Activated naive CD8-positive, alpha-beta T cell treated with anti-CD3 and anti-CD28 coated beads, Interleukin-2, amount 10 ng/mL, durations not matched to agents 7 days and 5 days (primary cell): ENCODE results near the gene RNF208. TPM values are rescaled to one million over a fixed set of nuclear protein-coding genes. Genes with fewer than 3 reads are reported as not detected.
A peak's percentile ranks its signal among the peaks of the same experiment; 100 is the strongest.

Experiments used
- ATAC-seq: fragments of 150-1000 bp; cut with Tn5 transposase; one replicate; pipeline ENCODE4 v1.10.0; 2021; ENCODE audit warnings: low read depth, moderate library complexity
- POLR2A ChIA-PET: fragments of 350-600 bp; sonication (Branson Sonifier 250); formaldehyde crosslinking; loops from one replicate; lab custom pipeline; 2021; ENCODE audit warnings: antibody characterized with exemption; lab: Charles Lee
- DNase-seq: peaks from one replicate; pipeline ENCODE4 v3.0.0; 2021
- H3K27ac Mint-ChIP-seq: one replicate; pipeline ENCODE4 v1.8.0; 2022; ENCODE audit warnings: mild to moderate bottlenecking, mixed read lengths
- H3K27me3 Mint-ChIP-seq: one replicate; pipeline ENCODE4 v1.8.0; 2022; ENCODE audit warnings: mild to moderate bottlenecking, moderate library complexity, mixed read lengths
- H3K36me3 Mint-ChIP-seq: one replicate; pipeline ENCODE4 v1.8.0; 2021; ENCODE audit warnings: mild to moderate bottlenecking, mixed read lengths
- H3K4me1 Mint-ChIP-seq: one replicate; pipeline ENCODE4 v1.8.0; 2021; ENCODE audit warnings: mixed read lengths
- H3K4me3 Mint-ChIP-seq: one replicate; pipeline ENCODE4 v1.8.0; 2022; ENCODE audit warnings: mild to moderate bottlenecking, moderate library complexity, mixed read lengths
- H3K9me3 Mint-ChIP-seq: one replicate; pipeline ENCODE4 v1.8.0; 2021; ENCODE audit warnings: mixed read lengths
- total RNA-seq, 2 experiments: library from RNA; stranded (reverse); gene quantifications; one replicate each; pipeline ENCODE4 v1.2.3, GENCODE V29; 2021

Gene RNF208, protein sequence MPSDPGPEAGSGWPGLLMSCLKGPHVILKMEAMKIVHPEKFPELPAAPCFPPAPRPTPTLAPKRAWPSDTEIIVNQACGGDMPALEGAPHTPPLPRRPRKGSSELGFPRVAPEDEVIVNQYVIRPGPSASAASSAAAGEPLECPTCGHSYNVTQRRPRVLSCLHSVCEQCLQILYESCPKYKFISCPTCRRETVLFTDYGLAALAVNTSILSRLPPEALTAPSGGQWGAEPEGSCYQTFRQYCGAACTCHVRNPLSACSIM
- 1 to 10 TPM; 5.0 to 7.2 TPM for total RNA-seq

- POLR2A ChIA-PET, result interaction anchor here (0.7 to 4.9 kb wide), 20 partner anchors 8 to 494 kb away, joined by 3 to 43 read pairs (median 6); partner anchors contain the start of genes ANAPC2, DPP7, MAN1B1 and NDOR1
- Mint-ChIP-seq H3K36me3 (no peaks in the 10 kb centered on the region), H3K4me3 (peak within 1 kb of the TSS; percentile 84), H3K27me3 (no peaks in the 10 kb centered on the region), H3K9me3 (no peaks in the 10 kb centered on the region), H3K27ac (peak within 1 kb of the TSS; percentile 82), H3K4me1 (peaks cover 5% of the 10 kb centered on the region)
- ATAC-seq (no peak), DNase-seq (peak; percentile 67)
Measured at GRCh38 chr9:137222190-137223077, at the start of gene RNF208. Gene RNF208, minus strand, starts transcription at chr9:137222240. Its CDS starts 1,028 bp downstream, at chr9:137221212.

- peaks cover 24% of the 10 kb centered on the region for H3K36me3 Mint-ChIP-seq
- ATAC-seq (no peak), DNase-seq (no peak)
- H3K9me3 Mint-ChIP-seq, result no peaks in the 10 kb centered on the region
- H3K4me1 Mint-ChIP-seq, result peaks cover 13% of the 10 kb centered on the region
- no peak overlapping the region for H3K4me3 Mint-ChIP-seq
- no peaks in the 10 kb centered on the region for H3K27me3 Mint-ChIP-seq
- POLR2A ChIA-PET, result interaction anchor here (0.9 kb wide), 1 partner anchor 31 kb away, joined by 5 read pairs; the partner anchor contains the start of gene TUBB4B
- H3K27ac Mint-ChIP-seq, result no peak overlapping the region
Measured at GRCh38 chr9:137271696-137272076, 49.6 kb upstream of the RNF208 start.

- H3K27me3 Mint-ChIP-seq, result no peaks in the 10 kb centered on the region
- H3K4me3 Mint-ChIP-seq, result no peak overlapping the region
Measured at GRCh38 chr9:137270929-137271695, 49.1 kb upstream of the RNF208 start.

DNA sequence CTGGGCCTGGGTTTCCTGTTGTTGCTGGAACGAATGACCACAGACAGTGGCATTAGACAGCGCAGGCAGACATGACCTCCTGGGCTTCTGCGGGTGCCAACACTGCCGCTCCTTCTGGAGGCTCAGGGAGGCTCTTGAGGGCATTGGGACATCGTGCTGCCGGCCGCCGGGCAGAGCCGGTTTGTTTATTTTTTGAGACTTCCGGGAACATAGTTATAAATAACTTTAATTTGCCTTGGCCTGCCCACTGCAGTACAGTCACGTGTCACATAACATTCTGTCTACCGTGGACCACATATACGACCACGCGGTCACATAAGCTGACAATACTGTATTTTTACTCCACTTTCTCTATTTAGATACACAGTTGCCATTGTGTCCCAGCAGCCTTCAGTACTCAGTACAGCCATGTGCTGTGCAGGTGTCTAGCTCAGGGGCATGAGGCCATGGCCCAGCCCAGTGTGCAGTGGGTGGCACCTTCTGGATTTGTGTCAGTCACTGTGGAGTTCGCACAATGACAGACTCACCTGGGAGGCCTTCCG lies 47.3 kb upstream of the RNF208 start:
- no peak for ATAC-seq
- Mint-ChIP-seq H3K27me3 (no peaks in the 10 kb centered on the region), H3K36me3 (peaks cover 22% of the 10 kb centered on the region), H3K4me3 (no peak overlapping the region), H3K9me3 (no peaks in the 10 kb centered on the region), H3K4me1 (peaks cover 12% of the 10 kb centered on the region), H3K27ac (no peak overlapping the region)
- DNase-seq, result no peak
- POLR2A ChIA-PET, result interaction anchor here (0.7 to 1.3 kb wide), 3 partner anchors 9 to 29 kb away, joined by 3 read pairs; partner anchors contain the start of genes TOR4A and TUBB4B

More at GRCh38 chr9:137270929-137271695, 49.1 kb upstream of the RNF208 start:
- ATAC-seq (peak; percentile 48), DNase-seq (peak; percentile 60)
- Mint-ChIP-seq H3K9me3 (no peaks in the 10 kb centered on the region), H3K36me3 (peaks cover 24% of the 10 kb centered on the region), H3K4me1 (peaks cover 13% of the 10 kb centered on the region), H3K27ac (no peak overlapping the region)
- POLR2A ChIA-PET, result interaction anchor here (0.9 kb wide), 1 partner anchor 30 kb away, joined by 5 read pairs; the partner anchor contains the start of gene TUBB4B

DNA sequence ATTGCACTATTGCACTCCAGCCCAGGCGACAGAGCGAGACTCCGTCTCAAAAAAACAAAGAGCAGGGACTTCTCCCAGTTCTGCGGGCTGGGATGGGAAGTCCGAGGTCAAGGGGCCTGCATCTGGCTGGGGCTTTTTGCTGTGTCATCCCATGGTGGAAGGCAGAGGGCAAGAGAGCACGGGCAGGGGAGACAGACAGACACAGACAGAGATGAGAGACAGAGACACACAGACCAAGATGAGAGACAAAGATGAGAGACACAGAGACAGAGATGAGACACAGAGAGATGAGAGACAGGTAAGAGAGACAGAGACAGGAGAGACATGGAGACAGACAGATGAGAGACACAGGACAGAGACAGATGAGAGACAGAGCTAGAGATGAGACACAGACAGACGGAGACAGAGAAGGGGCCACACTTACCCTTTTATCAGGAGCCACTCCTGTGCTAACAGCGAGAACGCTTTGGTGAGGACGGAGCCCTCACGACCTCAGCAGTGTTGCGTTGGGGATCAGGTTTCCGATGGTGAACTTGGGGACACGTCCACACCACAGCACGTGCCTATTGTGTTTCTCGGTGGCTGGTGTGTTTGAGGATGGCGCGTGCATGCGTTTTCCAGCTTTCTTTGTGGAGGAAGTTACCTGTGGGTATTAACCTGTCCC lies 46.6 kb upstream of the RNF208 start:
- POLR2A ChIA-PET, result interaction anchor here (0.7 to 1.3 kb wide), 2 partner anchors 13 to 28 kb away, joined by 3 read pairs; partner anchors contain the start of gene TUBB4B
- Mint-ChIP-seq H3K36me3 (peaks cover 21% of the 10 kb centered on the region), H3K27ac (no peak overlapping the region), H3K27me3 (no peaks in the 10 kb centered on the region), H3K9me3 (no peaks in the 10 kb centered on the region), H3K4me3 (no peak overlapping the region), H3K4me1 (peaks cover 12% of the 10 kb centered on the region)
- DNase-seq (no peak), ATAC-seq (no peak)

GRCh38 chr9:137267933-137268355 lies 45.9 kb upstream of the RNF208 start:
- POLR2A ChIA-PET, result no interaction called here
- H3K4me1 Mint-ChIP-seq, result peaks cover 12% of the 10 kb centered on the region
- peaks cover 21% of the 10 kb centered on the region for H3K36me3 Mint-ChIP-seq
- H3K9me3 Mint-ChIP-seq, result no peaks in the 10 kb centered on the region
- DNase-seq (no peak), ATAC-seq (no peak)
- H3K27ac Mint-ChIP-seq, result no peak overlapping the region
- H3K4me3 Mint-ChIP-seq, result no peak overlapping the region
- no peaks in the 10 kb centered on the region for H3K27me3 Mint-ChIP-seq

DNA sequence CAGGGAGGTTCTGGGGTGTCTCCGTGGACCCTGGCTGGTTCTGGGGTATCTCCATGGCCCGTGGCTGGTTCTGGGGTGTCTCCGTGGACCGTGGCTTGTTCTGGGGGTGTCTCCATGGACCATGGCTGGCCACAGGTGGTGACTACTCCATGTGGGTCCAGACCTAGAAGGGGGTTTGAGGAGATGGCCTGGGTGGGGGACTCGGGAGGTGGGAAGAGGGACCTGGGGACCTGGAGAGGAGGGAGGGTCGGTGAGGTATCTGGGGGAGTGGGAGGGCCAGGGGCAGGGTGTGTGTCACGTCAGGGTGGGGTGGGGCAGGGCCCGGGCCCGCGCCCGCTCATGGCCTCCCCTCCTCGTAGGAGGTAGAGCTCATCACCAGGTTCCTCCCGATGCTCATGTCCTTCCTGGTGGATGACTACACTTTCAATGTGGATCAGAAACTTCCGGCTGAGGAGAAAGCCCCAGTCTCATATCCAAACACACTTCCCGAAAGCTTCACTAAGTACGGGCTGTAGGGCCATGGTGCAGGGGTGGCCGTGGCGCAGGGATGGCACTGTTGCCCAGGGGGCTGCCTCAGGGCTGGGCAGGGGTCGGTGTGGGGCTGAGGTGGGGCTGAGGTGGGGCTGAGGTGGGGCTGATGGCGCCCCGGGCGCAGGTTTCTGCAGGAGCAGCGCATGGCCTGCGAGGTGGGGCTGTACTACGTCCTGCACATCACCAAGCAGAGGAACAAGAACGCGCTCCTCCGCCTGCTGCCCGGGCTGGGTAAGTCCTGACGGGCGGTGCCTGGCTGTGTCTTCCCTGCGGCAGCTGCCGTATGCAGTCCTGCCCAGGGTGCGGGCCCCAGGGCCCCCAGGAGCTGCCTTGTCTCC lies 44.8 kb upstream of the RNF208 start:
- Mint-ChIP-seq H3K27ac (no peak overlapping the region), H3K36me3 (peaks cover 21% of the 10 kb centered on the region), H3K9me3 (no peaks in the 10 kb centered on the region), H3K27me3 (no peaks in the 10 kb centered on the region), H3K4me1 (peaks cover 12% of the 10 kb centered on the region), H3K4me3 (no peak overlapping the region)
- POLR2A ChIA-PET, result no interaction called here
- ATAC-seq, result no peak
- no peak for DNase-seq

DNA sequence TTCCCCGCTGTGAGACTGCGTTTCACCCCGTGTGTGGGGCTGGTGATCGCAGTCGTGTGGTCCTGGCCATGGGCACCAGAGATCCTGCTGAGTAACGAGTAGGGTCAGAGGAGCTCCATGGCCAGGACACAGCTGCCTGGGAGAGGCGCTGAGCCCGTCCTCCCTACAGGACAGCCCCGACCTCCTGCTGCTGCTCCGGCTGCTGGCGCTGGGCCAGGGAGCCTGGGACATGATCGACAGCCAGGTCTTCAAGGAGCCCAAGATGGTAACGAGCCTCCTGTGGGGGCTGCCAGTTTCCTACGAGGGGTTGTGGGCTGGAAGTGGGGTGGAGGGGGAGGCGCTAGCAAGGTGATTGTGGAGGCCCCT lies 44.1 kb upstream of the RNF208 start:
- H3K27ac Mint-ChIP-seq, result no peak overlapping the region
- no peak overlapping the region for H3K4me3 Mint-ChIP-seq
- no peaks in the 10 kb centered on the region for H3K27me3 Mint-ChIP-seq
- peaks cover 20% of the 10 kb centered on the region for H3K36me3 Mint-ChIP-seq
- ATAC-seq (no peak), DNase-seq (no peak)
- H3K4me1 Mint-ChIP-seq, result peaks cover 8% of the 10 kb centered on the region
- POLR2A ChIA-PET, result no interaction called here
- H3K9me3 Mint-ChIP-seq, result no peaks in the 10 kb centered on the region

DNA sequence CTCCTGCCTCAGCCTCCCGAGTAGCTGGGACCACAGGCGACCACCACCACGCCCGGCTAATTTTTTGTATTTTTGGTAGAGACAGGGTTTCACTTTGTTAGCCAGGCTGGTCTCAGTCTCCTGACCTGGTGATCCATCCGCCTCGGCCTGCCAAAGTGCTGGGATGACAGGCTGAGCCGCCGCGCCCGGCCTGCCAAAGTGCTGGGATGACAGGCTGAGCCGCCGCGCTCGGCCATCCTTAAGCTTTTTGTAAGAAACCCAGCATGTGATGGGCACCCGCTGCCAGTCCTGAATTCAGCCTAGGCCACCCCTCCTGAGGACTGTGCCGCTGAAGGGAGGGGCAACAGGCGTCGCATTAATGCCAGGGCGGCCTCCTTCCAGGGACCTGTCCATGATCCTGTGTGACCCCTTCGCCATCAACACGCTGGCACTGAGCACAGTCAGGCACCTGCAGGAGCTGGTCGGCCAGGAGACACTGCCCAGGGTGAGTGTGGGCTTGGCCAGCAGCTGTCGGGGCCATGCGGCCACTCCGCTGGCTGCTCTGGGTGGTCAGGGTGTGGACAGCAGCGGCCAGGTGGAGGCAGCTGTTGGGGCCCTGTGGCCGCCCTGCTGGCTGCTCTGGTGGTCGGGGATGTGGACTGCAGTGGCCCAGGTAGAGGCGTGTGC lies 43.6 kb upstream of the RNF208 start:
- Mint-ChIP-seq H3K4me3 (no peak overlapping the region), H3K9me3 (no peaks in the 10 kb centered on the region), H3K27me3 (no peaks in the 10 kb centered on the region), H3K36me3 (peaks cover 20% of the 10 kb centered on the region), H3K4me1 (peaks cover 7% of the 10 kb centered on the region), H3K27ac (no peak overlapping the region)
- POLR2A ChIA-PET, result interaction anchor here (1.1 kb wide), 1 partner anchor 322 kb away, joined by 4 read pairs; no protein-coding TSS in a partner anchor
- ATAC-seq (no peak), DNase-seq (no peak)

DNA sequence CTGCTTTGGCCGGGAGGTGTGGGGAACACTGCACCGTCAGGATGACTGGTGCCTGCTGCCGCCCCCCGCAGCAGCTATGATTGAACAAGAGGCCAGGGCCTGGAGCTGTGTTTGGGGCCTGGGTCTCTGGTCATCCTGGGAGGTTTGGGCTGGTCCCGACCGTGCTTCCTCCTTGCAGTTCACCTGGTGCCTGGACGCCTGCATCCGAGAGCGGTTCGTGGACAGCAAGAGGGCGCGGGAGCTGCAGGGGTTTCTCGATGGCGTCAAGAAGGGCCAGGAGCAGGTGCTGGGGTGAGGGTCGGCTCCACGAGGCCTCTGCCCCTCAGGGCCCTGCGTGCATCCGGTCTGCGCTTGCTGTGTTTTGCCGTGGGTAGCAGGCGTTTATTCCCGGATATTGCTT lies 42.0 kb upstream of the RNF208 start:
- DNase-seq (no peak), ATAC-seq (no peak)
- Mint-ChIP-seq H3K9me3 (no peaks in the 10 kb centered on the region), H3K27me3 (no peaks in the 10 kb centered on the region), H3K36me3 (peaks cover 17% of the 10 kb centered on the region), H3K4me1 (peaks cover 7% of the 10 kb centered on the region), H3K4me3 (no peak overlapping the region), H3K27ac (no peak overlapping the region)
- POLR2A ChIA-PET, result interaction anchor here (0.6 kb wide), 1 partner anchor 41 kb away, joined by 3 read pairs; no protein-coding TSS in a partner anchor

GRCh38 chr9:137263506-137263905 lies 41.5 kb upstream of the RNF208 start:
- Mint-ChIP-seq H3K36me3 (peaks cover 15% of the 10 kb centered on the region), H3K4me1 (peaks cover 4% of the 10 kb centered on the region), H3K4me3 (no peak overlapping the region), H3K27me3 (no peaks in the 10 kb centered on the region), H3K9me3 (no peaks in the 10 kb centered on the region), H3K27ac (no peak overlapping the region)
- ATAC-seq (no peak), DNase-seq (no peak)
- POLR2A ChIA-PET, result no interaction called here
